Inferior parietal cortex (tissue), 1 donor: ENCODE results near the gene CSTB.

Experiments used
- DNase-seq: peaks from one replicate; pipeline ENCODE4 v3.0.0-alpha.2; 2016; ENCODE audit errors: extremely low spot score

Gene CSTB

DNA sequence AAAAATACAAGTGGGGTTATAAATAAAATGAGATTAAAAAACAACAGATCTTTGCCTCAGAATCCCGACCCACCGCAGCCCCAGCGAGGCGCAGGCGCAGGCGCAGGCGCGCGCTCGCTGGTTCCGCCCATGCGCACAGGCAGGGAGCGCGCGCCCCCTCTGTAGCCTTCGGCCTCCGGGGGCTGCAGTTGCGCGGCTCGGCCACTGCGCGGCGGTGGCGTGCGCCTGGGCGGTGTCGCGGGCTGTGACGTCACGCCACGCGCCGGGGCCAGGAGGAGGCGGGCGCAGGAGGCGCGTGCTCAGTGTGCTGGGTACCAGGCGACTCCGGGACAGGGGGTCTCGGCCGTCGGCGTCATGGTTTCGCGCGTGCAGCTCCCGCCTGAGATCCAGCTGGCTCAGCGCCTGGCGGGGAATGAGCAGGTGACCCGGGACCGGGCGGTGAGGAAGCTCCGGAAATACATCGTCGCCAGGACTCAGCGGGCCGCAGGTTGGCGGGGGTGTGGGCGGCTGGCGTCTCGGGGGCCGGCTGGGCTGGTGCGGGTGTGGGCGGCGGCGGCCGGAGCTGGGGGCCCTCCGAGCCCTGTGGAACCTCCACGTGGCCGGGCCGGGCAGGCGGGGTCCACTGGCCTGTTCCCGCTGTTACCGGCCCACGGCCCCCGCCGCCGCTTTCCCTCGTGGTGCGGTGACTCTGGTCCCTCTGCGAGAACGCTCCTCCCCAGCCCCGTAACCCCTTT lies 13.3 kb upstream of the CSTB start, which contains the start of gene RRP1:
Gene RRP1 (plus strand): TSS at position 302 of the 734 bp plus-strand sequence. CDS start 53 bp downstream, at position 355.
- DNase-seq, result peak; percentile 93

GRCh38 chr21:43786807-43787440 lies 10.8 kb upstream of the CSTB start:
- no peak for DNase-seq

- no peak for DNase-seq
Measured at GRCh38 chr21:43786300-43786806, 10.2 kb upstream of the CSTB start.

GRCh38 chr21:43785134-43785533 lies 9.0 kb upstream of the CSTB start:
- no peak for DNase-seq

- DNase-seq, result no peak
Measured at GRCh38 chr21:43783098-43783700, 7.1 kb upstream of the CSTB start.

DNA sequence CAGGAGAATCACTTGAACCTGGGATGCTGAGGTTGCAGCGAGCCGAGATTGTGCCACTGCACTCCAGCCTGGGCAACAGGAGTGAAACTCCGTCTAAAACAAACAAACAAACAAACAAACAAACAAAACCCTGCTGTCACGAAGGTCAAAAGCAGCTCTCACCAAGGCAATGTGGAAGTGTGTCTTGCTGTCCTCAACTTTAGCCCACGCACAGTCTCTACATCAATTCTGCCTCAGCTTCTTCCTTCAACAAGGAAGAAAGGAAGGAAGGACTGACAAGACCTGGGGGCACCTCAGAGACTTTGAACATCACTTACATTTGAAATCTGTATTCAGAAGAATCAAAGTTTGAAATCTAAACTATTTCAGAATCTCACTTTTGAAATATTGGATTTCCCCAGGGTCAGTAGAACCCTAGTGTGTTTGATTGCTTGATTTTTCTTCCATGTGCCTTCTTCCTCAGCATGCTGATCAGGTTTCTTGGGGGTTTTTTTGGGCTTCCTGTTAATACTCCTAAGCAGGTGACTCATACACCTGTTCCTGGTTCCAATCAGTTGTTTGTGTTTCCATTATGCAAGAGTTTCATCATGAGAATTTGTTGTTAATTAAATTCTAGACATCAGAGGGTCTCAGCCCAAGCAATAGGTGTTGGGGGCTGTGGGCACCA lies 6.5 kb upstream of the CSTB start:
- no peak for DNase-seq

GRCh38 chr21:43781846-43782245 lies 5.7 kb upstream of the CSTB start:
- DNase-seq, result no peak

DNA sequence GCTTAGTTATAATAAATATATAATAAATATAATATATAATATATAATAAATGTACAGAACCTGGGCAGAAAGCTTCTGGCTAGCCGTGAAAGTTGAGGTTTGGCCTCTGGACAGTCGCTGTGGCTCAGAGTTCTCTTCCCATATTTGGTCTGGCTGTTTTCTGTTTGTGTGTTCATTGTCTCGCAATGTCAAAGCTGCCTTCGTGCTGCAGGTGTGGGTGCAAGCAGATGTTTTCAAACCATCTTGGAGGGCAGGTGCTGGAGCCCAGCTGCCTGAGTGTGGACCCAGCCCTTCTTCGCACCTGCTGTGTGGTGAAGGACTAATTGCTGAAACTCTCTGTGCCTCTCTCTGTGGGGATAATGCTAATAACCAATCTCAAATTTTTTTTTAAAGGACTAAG lies 3.6 kb upstream of the CSTB start:
- no peak for DNase-seq

DNA sequence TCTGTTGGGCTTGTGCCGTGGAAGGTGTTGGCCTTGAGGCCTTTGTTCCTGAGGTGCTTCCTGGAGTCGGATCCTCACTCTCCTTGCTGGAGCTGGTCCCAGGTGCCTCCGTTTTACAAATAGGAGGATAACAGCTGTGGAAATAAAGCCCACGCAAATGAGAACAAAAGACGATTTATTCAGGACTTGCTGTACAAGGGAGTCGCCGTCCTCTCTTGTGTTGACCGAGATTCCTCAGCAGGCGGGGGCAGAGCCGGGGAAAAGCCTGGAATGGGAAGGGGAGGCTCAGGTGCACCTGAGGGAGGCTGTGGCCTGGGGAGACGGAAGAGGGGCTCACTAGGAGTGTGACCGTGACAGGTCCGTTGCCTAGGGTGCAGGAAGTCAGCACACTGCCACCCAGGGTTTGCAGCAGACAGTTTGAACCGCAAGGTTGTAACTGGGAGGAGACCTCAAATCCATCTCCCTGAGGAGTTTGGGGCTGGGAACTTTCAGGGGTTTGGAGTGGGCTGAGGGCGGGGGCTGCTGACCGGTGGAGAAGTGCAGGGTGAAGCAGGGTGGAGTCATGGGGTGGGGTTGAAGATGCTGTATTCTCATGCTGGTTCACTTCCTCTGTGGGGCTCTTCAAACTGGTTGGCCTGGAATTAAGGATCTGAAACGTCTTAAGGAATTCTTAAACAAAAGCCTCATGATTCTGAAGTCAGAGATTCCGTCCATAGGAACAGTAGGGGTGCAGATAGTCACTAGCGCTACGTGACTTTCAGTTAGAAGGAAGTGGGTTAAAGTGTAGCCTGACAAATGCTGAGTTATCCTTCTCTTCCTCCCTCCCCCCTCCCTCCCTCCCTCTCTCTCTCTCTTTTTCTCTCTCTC lies 2.6 kb upstream of the CSTB start:
- DNase-seq, result no peak

DNA sequence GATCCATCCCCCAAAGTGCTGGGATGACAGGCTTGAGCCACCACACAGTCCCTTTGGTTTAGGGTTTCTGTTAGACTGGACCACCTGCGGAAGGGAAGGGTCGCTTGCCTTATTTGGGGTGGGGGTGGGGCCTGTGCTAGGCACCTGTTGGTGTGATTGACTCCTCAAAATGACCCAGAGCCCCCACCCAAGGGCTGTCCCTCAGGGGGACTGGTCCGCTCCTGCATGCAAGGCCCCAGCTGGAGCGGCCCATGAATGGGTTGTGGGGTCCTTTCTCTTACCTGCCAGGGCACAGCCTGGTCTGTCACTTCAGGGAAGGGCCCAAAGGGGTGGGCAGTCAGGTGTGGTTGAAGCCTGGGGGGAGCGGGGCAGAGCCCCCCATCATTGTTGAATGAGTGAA lies 1.8 kb upstream of the CSTB start:
- no peak for DNase-seq

DNA sequence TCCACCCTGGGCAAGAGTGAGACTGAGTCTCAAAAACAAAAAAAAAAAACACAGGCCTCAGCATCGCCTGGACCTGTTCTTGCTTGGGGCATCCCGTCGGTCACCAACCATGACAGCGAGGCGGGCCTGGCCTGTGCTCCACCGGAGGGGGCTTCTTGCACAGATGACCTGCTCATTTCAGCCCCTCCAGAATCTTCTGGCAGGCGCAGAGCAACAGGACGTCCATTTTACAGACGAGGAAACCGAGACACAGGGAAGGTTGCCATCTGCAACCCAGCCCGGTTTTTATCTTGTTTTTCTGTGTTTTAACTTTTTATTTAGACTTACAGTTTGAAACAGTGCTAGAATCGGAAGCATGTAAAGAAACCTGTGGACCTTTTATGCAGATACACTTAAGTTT lies 918 bp downstream of the CSTB start:
- DNase-seq, result no peak

DNA sequence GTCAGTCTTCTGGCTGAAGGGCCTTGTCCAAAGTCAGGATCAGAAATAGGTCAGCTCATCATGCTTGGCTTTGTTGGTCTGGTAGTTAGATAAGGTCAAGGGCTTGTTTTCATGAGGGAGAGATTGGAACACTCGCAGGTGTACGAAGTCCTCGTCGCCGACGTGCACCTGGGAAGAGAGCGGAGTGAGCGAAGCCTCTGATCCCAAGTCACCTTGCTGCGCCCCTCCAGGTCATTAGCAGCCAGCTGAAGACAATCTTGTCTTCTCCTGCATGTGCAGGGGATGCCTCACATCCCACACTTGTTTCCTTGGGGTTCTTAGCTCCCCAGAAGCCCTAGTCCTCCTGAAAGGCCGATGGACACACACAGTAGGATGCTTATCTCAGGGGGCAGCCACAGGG lies 1.9 kb downstream of the CSTB start:
- no peak for DNase-seq

- DNase-seq, result no peak
Measured at GRCh38 chr21:43772425-43772821, 3.7 kb downstream of the CSTB start.

- no peak for DNase-seq
Measured at GRCh38 chr21:43771698-43772424, 4.2 kb downstream of the CSTB start.

GRCh38 chr21:43771199-43771675 lies 4.9 kb downstream of the CSTB start:
- DNase-seq, result no peak

DNA sequence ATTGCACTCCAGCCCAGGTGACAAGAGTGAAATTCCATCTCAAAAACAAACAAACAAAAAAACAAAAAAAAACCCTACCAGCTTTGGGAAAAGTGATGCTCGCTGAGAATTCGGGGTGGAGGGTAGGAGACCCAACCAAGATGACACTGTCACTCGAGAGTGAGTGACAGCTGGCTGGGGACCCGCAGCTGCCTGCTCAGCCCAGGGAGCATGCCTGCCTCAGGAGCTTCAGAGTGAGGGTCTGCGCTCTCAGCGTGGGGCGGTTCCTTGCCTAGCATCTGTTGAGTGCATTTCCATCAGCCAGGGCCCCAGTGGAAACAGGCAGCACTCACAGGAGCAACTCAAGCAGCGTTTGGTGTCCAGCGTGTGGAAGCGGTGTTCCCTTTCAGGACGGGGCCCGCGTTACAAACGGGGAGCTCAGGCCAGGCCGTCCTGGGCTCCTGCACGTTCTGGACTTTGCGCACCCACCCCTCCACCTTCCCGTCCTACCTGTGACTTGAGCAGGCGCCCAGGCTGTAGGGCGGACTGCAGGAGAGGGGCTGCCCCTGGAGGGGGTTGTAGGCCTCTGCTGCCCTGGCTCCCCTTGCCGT lies 5.9 kb downstream of the CSTB start:
- no peak for DNase-seq

DNA sequence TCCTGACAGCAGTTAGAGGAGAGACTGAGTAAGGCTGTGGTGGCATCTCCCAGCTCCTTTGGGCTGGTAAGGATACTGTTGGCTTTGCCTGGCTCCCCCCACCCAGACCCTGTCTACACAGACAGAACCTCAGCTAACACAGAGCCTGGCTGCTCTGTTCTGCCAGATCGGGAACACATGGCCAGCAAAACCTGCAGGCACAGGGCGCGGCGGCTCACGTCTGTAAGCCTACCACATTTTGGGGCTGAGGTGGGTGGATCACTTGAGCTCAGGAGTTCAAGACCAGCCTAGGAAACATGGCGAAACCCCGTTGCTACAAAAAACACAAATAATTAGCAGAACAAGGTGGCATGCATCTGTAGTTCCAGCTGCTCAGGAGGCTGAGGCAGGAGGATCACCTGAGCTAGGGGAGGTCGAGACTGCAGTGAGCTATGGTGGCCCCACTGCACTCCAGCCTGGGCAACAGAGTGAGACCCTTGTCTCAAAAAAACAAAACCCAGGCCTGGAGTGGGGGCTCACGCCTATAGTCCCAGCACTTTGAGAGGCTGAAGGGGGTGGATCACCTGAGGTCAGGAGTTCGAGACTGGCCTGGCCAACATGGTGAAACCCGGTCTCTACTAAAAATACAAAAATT lies 6.7 kb downstream of the CSTB start:
- DNase-seq, result no peak

GRCh38 chr21:43768868-43769167 lies 7.3 kb downstream of the CSTB start:
- no peak for DNase-seq

GRCh38 chr21:43767984-43768867 lies 7.9 kb downstream of the CSTB start:
- DNase-seq, result peak; percentile 36
